OCI-LY1 (cell line): ENCODE data around the gene RUNX3.

Source experiments
- EZH2 ChIP-seq: fragments of 200-600 bp; sonication (generic), shearing (Covaris generic); IDR thresholded peaks from 2 replicates; pipeline ENCODE4 v1.8.0; 2017; ENCODE audit warnings: borderline replicate concordance, mixed run types, mild to moderate bottlenecking, antibody characterized with exemption, low read length, moderate library complexity, mixed read lengths
- TF ChIP-seq, protein P1 (sequence below): fragments of 200-600 bp; sonication (generic), shearing (Covaris generic); IDR thresholded peaks from 2 replicates; pipeline ENCODE4 v1.5.1; 2017; ENCODE audit warnings: mild to moderate bottlenecking, antibody characterized with exemption, low read length, moderate library complexity, mixed read lengths

DNA sequence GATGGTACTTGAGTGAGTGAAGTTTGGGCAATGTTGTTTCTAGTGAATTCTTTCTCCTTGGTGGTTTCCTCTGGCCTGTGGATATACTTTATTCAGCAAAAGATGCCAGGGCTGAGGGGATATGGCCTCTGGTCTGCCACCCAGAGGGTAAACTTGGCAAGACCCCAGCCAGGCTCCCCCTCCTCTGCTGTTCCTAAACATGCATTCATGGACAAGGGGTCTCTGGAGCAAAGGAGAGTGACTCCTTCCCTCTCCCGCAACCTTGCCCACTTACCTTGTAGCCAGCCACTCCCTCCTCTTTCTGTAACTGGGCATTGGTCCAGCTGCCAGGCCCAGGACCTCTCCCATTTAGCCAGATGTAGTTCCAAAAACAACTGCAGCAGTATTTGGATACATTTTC, 43.8 kb downstream of the RUNX3 start:
- TF ChIP-seq, protein P1, sequence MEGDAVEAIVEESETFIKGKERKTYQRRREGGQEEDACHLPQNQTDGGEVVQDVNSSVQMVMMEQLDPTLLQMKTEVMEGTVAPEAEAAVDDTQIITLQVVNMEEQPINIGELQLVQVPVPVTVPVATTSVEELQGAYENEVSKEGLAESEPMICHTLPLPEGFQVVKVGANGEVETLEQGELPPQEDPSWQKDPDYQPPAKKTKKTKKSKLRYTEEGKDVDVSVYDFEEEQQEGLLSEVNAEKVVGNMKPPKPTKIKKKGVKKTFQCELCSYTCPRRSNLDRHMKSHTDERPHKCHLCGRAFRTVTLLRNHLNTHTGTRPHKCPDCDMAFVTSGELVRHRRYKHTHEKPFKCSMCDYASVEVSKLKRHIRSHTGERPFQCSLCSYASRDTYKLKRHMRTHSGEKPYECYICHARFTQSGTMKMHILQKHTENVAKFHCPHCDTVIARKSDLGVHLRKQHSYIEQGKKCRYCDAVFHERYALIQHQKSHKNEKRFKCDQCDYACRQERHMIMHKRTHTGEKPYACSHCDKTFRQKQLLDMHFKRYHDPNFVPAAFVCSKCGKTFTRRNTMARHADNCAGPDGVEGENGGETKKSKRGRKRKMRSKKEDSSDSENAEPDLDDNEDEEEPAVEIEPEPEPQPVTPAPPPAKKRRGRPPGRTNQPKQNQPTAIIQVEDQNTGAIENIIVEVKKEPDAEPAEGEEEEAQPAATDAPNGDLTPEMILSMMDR: no peak
- TF ChIP-seq EZH2: no peak
